ENCODE results near the gene TGDS. TPM values are rescaled to one million over a fixed set of nuclear protein-coding genes. Genes with fewer than 3 reads are reported as not detected.

Gene TGDS
- total RNA-seq, 2 donors from 2014 or later = 9.0 to 11.3 TPM

- Histone ChIP-seq H3K9me3 (no peaks in the 10 kb centered on the region), H3K4me3 (no peak overlapping the region), H3K27me3 (replicated peaks; ENCODE audit: insufficient read depth) (no peaks in the 10 kb centered on the region), H3K4me1 (replicated peaks) (no peaks in the 10 kb centered on the region), H3K27ac (no peak overlapping the region), H3K36me3 (no peaks in the 10 kb centered on the region)
- no peak for TF ChIP-seq POLR2AphosphoS5 (IDR thresholded peaks at IDR 0.05)
- TF ChIP-seq CTCF (IDR thresholded peaks at IDR 0.05) = no peak
- no peak for TF ChIP-seq POLR2A (IDR thresholded peaks at IDR 0.05)
- WGBS = 91% methylated on average over 3 of the region's 3 CpGs
- DNase-seq (ENCODE audit: low spot score) = no peak
- intact Hi-C loops (cut with DNase I) = no loop called here
These were observed 28.4 kb downstream of the TGDS start for GRCh38 chr13:94567581-94567980.

GRCh38 chr13:94561126-94561525 is 34.8 kb downstream of the TGDS start:
- Histone ChIP-seq H3K27me3 (replicated peaks; ENCODE audit: insufficient read depth) (no peaks in the 10 kb centered on the region), H3K4me1 (replicated peaks) (no peaks in the 10 kb centered on the region), H3K27ac (no peak overlapping the region), H3K9me3 (no peaks in the 10 kb centered on the region), H3K4me3 (no peak overlapping the region), H3K36me3 (no peaks in the 10 kb centered on the region)
- WGBS = 95% methylated on average over 3 of the region's 3 CpGs
- intact Hi-C loops (cut with DNase I) = no loop called here
- TF ChIP-seq POLR2AphosphoS5 (IDR thresholded peaks at IDR 0.05) (no peak), CTCF (IDR thresholded peaks at IDR 0.05) (no peak), POLR2A (IDR thresholded peaks at IDR 0.05) (no peak)
- DNase-seq (ENCODE audit: low spot score) = no peak

GRCh38 chr13:94560116-94560515 is 35.8 kb downstream of the TGDS start:
- Histone ChIP-seq H3K4me3 (no peak overlapping the region), H3K4me1 (replicated peaks) (no peaks in the 10 kb centered on the region), H3K36me3 (no peaks in the 10 kb centered on the region), H3K27ac (no peak overlapping the region), H3K27me3 (replicated peaks; ENCODE audit: insufficient read depth) (no peaks in the 10 kb centered on the region), H3K9me3 (no peaks in the 10 kb centered on the region)
- 52% methylated on average over 2 of the region's 2 CpGs for WGBS
- no peak for DNase-seq (ENCODE audit: low spot score)
- TF ChIP-seq CTCF (IDR thresholded peaks at IDR 0.05) = no peak
- TF ChIP-seq POLR2AphosphoS5 (IDR thresholded peaks at IDR 0.05) = no peak
- TF ChIP-seq POLR2A (IDR thresholded peaks at IDR 0.05) = no peak
- intact Hi-C loops (cut with DNase I) = no loop called here

- Histone ChIP-seq H3K36me3 (no peaks in the 10 kb centered on the region), H3K9me3 (no peaks in the 10 kb centered on the region), H3K27ac (no peak overlapping the region), H3K4me3 (no peak overlapping the region), H3K27me3 (replicated peaks; ENCODE audit: insufficient read depth) (no peaks in the 10 kb centered on the region), H3K4me1 (replicated peaks) (no peaks in the 10 kb centered on the region)
- intact Hi-C loops (cut with DNase I) = no loop called here
- 89% methylated on average over 6 of the region's 6 CpGs for WGBS
- TF ChIP-seq CTCF (IDR thresholded peaks at IDR 0.05) = no peak
- no peak for TF ChIP-seq POLR2A (IDR thresholded peaks at IDR 0.05)
- no peak for TF ChIP-seq POLR2AphosphoS5 (IDR thresholded peaks at IDR 0.05)
- no peak for DNase-seq (ENCODE audit: low spot score)
These were observed 36.6 kb downstream of the TGDS start for GRCh38 chr13:94559222-94559795.

GRCh38 chr13:94558716-94559115 is 37.2 kb downstream of the TGDS start:
- intact Hi-C loops (cut with DNase I) = no loop called here
- WGBS = 89% methylated on average over 6 of the region's 6 CpGs
- H3K4me3 ChIP-seq = no peak overlapping the region
- no peaks in the 10 kb centered on the region for H3K36me3 ChIP-seq
- H3K27me3 ChIP-seq (replicated peaks; ENCODE audit: insufficient read depth) = no peaks in the 10 kb centered on the region
- TF ChIP-seq CTCF (IDR thresholded peaks at IDR 0.05) (no peak), POLR2AphosphoS5 (IDR thresholded peaks at IDR 0.05) (no peak), POLR2A (IDR thresholded peaks at IDR 0.05) (no peak)
- no peak overlapping the region for H3K27ac ChIP-seq
- no peaks in the 10 kb centered on the region for H3K4me1 ChIP-seq (replicated peaks)
- no peaks in the 10 kb centered on the region for H3K9me3 ChIP-seq
- DNase-seq (ENCODE audit: low spot score) = no peak
